Stimulated activated CD4-positive, alpha-beta T cell treated with anti-CD3 and anti-CD28 coated beads, Interleukin-4, amount 100 ng/mL, for 1 hour (primary cell): Measurements from ENCODE around the gene EFNA3.

Experiments used
- DNase-seq: peaks from one replicate; pipeline ENCODE4 v3.0.0-alpha.2; 2020

The EFNA3 gene

DNA sequence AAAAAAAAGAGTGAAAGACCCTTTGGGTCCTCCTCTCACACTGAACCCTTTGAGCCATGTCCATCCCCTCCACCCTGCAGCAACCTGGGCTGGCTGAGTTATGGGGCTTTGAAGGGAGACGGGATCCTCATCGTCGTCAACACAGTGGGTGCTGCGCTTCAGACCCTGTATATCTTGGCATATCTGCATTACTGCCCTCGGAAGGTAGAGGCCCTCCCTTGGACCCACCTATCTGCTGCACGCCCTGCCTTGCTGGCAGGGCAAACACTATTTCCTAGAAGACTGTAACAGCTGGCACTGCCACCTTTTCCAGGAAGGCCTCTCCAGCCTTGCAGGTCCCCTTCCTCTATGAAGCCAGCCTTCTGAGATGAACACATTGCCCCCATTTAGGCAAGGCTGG is 58.1 kb downstream of the EFNA3 start:
- DNase-seq, result no peak
